HFF-Myc (cell line): ENCODE results near the gene C10orf67.
"Not testable (repeated sequence)": the region's sequence is repeated elsewhere in the genome, so short reads cannot be mapped to it uniquely, and the experiment has no call there.

Source experiments
- DNase-seq: peaks from one replicate; pipeline ENCODE4 v3.0.0-alpha.2; 2011; ENCODE audit warnings: low read depth; ENCODE audit errors: extremely low read depth
- H3K4me3 ChIP-seq: replicated peaks from 2 replicates; pipeline ENCODE4 v1.5.1; 2011; ENCODE audit warnings: low read depth, mild to moderate bottlenecking, control low read depth, low read length
- TF ChIP-seq, protein P1 (sequence below): IDR thresholded peaks from 2 replicates; pipeline ENCODE4 v1.5.1; 2012; ENCODE audit warnings: mild to moderate bottlenecking, low read depth, low read length, control low read depth; ENCODE audit errors: missing control alignments

C10orf67 gene

DNA sequence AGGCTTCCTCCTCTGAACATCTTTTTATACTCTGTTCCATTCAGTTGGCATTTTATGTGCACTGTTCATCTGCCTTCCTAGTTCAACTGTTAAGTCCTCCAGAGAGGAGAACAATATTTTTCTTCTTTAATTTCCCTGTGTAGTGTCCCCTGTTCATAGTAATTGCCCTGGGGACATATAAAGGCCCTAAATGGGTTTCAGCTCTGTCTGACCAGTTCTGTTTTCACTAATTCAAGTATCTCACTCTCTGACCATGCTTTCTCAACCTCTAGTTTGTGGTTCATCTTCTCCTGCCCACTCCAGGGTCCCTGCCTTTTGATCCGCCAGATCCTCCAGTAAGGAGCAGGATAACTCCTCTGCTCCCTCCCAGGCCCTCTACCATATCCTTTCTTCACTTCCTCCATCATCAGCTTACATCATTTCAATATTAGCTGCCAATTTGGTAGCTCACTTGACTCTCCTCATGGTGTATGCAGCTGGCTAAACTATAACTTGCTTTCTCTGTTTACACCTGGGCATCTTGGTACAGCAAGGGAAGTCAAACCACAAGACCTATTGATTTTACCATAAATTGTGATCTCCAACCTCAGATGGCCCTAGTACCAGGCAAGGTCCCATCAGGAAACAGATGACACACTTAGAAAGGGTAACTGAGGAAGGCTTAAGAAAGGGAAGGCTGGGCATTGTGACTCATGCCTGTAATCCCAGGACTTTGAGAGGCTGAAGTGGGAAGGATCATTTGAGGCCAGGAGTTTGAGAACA, 17.7 kb upstream of the C10orf67 start:
- TF ChIP-seq, protein P1, sequence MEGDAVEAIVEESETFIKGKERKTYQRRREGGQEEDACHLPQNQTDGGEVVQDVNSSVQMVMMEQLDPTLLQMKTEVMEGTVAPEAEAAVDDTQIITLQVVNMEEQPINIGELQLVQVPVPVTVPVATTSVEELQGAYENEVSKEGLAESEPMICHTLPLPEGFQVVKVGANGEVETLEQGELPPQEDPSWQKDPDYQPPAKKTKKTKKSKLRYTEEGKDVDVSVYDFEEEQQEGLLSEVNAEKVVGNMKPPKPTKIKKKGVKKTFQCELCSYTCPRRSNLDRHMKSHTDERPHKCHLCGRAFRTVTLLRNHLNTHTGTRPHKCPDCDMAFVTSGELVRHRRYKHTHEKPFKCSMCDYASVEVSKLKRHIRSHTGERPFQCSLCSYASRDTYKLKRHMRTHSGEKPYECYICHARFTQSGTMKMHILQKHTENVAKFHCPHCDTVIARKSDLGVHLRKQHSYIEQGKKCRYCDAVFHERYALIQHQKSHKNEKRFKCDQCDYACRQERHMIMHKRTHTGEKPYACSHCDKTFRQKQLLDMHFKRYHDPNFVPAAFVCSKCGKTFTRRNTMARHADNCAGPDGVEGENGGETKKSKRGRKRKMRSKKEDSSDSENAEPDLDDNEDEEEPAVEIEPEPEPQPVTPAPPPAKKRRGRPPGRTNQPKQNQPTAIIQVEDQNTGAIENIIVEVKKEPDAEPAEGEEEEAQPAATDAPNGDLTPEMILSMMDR = no peak
- H3K4me3 ChIP-seq = no peak overlapping the region
- no peak for DNase-seq

DNA sequence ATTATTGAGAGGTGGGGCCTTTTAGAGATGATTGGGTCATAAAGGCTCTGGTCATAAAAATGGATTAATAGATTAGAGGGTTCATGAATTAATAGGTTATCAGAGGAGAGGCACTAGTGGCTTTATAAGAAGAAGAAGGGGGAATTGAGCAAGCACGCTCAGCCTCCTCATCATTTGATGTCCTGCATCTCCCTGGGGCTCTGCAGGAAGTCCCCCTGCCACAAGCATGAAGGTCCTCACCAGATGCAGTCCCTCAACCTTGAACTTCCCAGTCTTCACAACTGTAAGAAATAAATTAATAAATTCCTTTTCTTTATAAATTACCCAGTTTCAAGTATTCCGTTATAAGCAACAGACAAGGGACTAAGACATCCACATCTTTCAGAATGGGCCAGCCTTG, 17.1 kb upstream of the C10orf67 start:
- TF ChIP-seq, protein P1 = no peak
- H3K4me3 ChIP-seq = no peak overlapping the region
- DNase-seq = no peak

DNA sequence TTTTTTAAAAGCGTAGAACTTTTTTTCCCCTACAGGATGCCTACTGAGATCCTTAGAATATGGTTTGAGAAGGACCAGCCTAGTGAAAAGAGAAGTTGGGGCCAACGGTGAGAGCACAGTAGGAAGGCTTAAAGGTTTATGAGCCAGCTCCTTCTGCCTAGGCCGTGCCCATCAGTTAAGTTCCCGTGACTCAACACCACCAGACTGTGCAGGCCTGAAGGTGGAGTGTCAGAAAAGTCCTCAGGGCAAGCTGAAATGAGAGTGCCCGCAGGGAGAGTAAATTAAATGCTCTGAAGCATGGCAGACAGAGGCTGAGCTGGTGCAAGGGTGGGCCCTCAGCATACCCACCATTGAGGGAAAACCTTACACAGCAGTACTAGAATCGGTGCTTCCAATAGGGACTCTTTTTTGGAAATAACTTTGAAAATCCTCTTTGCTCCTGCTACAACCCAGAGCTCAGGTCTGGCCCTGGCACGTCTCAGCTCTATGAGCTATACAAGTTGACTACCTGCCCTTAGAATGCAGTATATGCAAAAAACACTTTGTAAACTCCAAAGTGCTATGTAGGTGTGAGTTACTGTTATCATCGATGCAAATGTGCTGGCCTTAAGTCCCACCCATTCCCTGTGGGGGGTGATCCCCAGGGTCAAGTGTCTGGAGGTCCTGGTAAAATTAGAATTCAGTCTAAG, 15.2 kb upstream of the C10orf67 start:
- TF ChIP-seq, protein P1 = no peak
- DNase-seq = no peak
- H3K4me3 ChIP-seq = no peak overlapping the region

DNA sequence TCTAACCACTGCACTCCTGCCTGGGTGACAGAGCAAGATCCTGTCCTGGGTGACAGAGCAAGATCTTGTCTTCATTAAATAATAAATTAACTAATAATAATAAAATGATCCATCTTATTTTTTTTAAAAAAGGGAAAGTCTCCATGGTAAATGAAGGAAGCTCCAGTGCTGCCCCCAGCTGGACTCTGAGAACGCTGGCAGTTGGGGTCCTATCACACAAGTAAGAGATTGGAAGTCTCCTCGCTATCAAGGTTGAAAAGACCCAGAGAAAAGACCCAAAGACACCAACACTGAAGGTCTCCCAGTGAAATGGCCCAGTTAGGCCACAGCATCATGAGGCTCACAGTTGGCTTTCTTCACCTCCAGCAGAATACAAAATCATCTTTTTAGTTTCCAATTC, 13.8 kb upstream of the C10orf67 start:
- no peak for DNase-seq
- H3K4me3 ChIP-seq = no peak overlapping the region
- TF ChIP-seq, protein P1 = peak; percentile 40

DNA sequence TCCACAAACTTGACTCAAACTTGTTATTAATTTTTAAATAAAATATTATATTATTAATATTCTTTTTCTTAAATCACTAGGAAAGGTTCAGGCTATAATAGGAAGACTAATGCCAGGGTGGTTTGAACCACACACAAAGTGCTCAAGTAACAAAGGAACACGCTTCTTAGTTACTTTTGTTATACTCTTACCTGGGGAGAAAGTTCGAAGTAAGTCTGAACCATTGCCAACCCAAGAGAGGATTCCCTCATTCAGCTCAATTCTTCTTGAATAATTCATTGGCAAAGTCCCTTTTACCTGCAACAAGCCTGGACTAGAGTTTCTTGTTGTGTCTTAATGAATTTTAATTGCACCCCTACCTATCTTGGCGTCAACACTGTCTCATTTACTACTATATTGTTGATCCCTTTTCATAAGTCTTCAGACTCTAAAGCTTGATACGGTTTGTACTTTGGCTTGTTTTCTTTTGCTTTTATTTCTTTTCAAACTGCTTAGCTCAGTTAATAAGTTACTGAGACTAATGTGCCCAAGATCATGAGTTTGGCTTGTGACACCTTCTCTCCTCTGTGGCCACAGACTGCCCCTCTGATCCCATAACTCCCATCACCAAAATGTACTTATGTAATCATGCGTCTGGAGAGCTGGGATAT, 10.2 kb upstream of the C10orf67 start:
- TF ChIP-seq, protein P1 = no peak
- H3K4me3 ChIP-seq = no peak overlapping the region
- no peak for DNase-seq

DNA sequence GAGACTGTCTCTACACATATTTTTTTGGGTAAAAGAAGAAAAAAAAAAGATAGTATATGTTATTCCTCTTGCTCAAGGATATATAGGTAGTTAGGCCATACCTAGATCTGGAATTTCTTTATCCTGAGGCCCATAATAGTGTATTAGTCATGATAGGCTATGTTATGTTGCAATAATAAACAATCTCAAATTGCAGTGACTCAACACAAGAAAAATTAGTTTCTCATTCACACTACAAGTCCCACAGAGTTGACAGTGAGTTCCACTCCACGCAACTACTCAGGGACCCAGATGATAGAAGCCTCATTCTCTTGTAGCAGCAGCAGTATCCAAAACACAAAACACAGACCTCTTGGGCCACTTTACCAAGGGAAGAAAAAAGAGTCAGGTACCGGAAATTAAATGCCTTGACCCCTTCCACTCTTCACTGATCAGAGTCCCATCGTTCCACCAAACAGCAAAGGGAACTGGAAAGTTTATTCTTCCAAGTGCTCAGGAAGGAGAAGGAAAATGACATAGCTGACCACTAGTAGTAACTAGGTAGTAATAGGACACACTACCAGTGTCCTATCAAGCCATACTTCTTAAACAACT, 7.4 kb upstream of the C10orf67 start:
- TF ChIP-seq, protein P1 = no peak
- H3K4me3 ChIP-seq = no peak overlapping the region
- no peak for DNase-seq

DNA sequence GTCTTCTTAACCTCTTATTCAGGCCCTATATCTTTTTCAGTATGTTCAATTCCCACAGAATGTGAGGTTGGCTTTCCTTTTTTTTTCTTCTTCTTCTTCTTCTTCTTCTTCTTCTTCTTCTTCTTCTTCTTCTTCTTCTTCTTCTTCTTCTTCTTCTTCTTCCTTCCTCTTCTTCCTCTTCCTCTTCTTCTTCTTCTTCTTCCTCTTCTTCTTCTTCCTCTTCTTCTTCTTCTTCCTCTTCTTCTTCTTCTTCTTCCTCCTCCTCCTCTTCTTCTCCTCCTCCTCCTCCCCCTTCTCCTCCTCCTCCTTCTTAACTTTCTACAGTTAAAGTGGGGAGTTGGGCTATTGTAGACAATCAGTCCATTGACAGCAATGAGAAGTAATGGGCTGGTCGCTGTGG, 6.1 kb upstream of the C10orf67 start:
- DNase-seq, H3K4me3 ChIP-seq: not testable (repeated sequence)
